Activated naive CD4-positive, alpha-beta T cell (primary cell): ENCODE results near the gene CHI3L1.

ENCODE experiments used
- DNase-seq, 4 experiments: peaks; one replicate each; lab custom pipeline; 2025; lab: John Stamatoyannopoulos, UW

The CHI3L1 gene

DNA sequence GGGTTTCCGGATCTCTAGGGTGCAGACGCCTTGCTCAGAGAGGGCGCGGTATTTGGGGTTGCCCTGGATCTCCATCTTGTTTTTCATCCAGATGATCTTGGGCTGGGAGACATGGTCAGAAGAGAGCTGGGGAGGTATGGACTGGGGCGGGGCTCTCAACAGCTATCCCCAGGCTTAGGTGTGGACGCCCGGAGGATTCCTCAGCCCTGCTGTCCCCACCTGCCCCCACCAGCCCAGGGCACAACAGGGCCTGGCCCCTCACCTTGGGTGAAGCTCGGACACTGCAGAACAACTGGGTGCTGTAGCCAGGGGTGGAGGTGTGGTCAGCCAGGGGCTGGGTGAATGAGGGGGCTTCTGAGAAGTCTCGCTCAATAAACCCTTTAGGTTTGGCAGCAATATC lies 17.5 kb downstream of the CHI3L1 start:
- DNase-seq: no peak

DNA sequence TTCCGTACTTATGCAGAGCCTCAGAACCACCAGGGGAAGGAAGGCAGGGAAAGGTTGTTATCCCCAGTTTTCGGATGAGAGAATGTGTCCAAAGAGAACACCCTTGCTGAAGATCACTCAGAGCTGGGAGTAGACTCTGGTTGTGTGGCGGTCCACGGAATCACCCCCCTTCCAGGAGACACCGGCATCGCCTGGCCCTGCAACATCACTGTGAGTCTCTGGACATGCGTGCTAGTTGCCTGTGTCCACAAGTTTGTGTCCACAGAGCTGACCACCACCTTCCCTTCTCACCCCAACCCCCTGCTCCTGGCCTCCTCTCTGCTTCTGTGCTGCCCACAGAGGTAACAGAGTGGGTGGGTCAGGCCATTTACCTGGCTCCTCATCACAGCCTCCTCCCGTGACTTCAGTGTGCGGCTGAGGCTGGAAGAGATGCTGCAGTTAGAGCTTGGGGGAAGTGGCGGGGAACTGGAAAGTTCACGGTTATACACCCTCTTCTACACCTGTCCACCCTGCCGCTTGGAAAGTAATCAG lies 18.2 kb downstream of the CHI3L1 start:
- DNase-seq: no peak

DNA sequence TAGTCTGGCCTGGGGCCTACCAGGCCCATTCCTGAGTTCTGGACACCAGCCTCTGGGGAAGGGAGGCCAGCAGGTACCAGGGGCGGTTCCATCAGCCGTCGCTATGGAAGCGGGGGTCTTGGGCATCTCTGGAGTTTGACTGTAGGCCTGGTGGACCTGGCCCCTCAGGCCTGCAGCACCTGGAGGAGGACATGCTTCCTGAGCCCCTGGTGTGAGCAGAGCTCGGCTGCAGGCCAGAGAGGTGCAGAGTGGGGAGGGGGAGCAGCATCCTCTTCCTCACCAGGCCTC lies 18.6 kb downstream of the CHI3L1 start:
- no peak for DNase-seq

- no peak for DNase-seq
These were observed 19.2 kb downstream of the CHI3L1 start for GRCh38 chr1:203167026-203167912.

- DNase-seq: no peak
These were observed 20.1 kb downstream of the CHI3L1 start for GRCh38 chr1:203166192-203166940.

DNA sequence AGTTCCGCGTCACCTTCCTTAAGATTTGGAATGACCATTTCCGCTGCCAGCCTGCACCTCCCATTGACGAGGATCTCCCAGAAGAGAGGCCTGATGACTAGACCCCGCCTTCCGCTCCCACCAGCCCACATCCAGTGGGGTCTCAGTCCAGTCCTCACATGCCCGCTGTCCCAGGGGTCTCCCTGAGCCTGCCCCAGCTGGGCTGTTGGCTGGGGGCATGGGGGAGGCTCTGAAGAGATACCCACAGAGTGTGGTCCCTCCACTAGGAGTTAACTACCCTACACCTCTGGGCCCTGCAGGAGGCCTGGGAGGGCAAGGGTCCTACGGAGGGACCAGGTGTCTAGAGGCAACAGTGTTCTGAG lies 20.7 kb downstream of the CHI3L1 start:
- no peak for DNase-seq

GRCh38 chr1:203165101-203165799 lies 21.3 kb downstream of the CHI3L1 start:
- DNase-seq: no peak

- no peak for DNase-seq
These were observed 22.4 kb downstream of the CHI3L1 start for GRCh38 chr1:203163891-203164635.

GRCh38 chr1:203162403-203162802 lies 24.1 kb downstream of the CHI3L1 start:
- DNase-seq: no peak

DNA sequence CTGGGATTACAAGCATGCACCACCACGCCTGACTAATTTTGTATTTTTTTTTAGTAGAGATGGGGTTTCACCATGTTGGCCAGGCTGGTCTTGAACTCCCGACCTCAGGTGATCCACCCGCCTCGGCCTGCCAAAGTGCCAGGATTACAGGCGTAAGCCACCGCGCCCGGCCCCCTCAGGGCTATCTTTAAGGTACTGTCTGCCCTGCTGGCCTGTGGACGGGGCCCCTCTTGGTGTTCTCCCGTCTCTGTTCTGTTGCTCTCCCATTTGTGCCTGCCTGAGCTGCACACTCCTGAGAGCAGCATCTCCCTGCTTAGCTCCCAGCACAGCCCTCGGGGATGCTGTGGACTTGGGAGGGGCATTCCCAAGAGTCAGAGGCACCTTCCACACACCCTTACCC lies 24.8 kb downstream of the CHI3L1 start:
- no peak for DNase-seq

GRCh38 chr1:203161175-203161574 lies 25.3 kb downstream of the CHI3L1 start:
- DNase-seq: no peak

DNA sequence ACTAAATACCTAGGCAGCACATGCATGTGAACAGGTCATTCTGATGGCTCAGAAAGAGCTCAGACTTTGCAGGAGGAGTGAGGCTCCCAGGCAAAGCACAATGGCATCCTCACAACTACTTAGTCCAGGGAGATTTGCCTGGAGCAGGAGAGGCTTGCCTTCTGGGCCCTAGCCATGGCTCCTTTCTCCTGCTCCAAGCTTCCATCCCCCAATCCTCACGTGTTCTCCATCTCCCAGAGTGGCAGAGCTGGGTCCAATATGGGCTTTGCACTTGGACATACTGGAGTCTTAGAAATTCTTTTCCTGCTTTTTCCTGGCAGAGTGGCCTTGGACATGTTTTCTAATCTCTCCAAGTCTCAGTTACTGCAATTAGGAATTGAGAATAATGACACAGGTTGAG lies 26.7 kb downstream of the CHI3L1 start:
- DNase-seq: no peak

- no peak for DNase-seq
These were observed 27.4 kb downstream of the CHI3L1 start for GRCh38 chr1:203158960-203159665.

DNA sequence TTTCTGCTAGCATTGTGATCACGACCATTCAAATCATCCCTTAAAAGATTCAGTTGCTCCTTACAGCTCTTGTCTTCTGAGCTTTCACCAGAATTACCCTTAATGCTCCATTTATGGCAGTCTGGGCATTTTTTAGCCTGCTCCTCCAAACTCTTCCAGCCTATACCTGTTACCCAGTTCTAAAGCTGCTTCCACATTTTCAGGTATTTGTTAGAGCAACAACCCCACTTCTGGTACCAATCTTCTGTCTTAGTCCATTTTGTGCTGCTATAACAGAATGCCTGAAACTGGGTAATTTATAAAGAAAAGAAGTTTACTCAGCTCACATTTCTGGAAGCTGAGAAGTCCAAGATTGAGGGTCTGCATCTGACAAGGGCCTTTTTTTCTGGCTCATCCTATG lies 28.1 kb downstream of the CHI3L1 start:
- no peak for DNase-seq

DNA sequence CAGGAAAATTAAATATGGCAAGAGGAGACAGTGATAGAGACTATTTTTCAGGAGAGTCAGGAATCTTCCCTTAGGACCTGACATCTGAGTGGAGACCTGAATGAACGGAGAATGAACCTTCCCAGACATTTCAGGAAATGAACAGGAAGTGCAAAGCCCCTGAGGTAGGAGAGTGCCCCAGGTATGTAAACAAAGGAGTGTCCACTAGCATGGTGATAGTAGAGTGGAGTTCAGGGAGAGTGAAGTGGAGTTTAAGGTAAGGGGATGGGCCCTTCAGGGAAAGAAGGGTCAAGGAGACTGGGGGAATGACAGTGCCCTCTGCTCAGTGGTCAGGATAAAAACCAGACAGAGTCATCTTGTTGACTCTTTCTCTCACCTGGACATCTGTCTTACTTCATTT lies 30.2 kb downstream of the CHI3L1 start:
- DNase-seq: no peak

- no peak for DNase-seq
These were observed 32.3 kb downstream of the CHI3L1 start for GRCh38 chr1:203153989-203154821.

DNA sequence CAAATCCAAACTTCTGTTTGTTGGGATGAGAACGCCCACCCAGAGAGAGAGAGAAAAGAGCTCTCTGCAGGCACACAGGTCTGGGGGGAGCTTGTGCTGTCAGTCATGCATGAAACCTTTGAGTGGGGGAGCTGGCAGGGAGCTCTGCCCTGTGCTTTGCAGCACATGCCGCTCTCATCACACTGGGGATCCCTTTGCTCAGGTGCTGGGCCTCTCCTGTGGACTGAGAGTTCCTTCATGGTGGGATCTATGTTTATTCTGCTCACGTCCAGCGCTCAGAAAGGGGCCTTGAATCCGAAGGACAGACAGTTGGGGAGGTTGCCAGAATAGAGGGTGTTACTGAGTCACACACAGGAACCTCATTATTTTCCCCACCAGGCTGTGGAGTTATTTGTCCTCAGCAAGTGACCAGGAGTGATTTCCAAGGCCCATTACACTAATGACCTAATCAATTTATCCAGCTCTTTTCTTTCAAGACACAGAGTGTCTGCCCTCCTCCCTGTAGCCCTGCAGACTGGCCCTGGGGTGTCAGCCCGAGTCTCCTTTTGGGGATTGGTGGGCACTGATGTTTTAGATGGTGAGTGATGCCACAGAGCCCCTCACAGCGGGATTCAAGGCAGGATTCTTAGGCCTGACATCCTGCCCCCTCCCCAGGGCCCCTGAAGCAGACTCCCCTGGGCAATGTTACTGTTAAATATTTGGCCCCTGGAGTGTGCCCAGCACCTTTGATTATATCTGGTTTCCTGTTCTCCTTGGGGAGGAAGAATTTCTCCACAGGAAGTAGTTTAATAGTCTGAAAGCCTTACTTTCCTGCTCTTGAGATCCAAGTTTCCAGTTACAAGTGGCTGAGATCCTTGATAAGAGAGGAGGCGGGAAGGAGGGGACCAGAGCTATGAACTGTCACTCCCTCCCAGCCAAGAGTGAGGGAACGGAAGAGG lies 33.2 kb downstream of the CHI3L1 start:
- no peak for DNase-seq

- no peak for DNase-seq
These were observed 34.1 kb downstream of the CHI3L1 start for GRCh38 chr1:203152158-203153034.
